Upper lobe of left lung (tissue), 4 donors: ENCODE results near the gene KCNK3.

ENCODE experiments used
- CTCF ChIP-seq, 6 experiments: fragments of 450-650 bp in 4 of 6; fragments of 200-600 bp in 2 of 6; sonication (generic) in 2 of 6; IDR thresholded peaks; one replicate each; pipeline ENCODE4 v1.5.1; 2016 to 2019; ENCODE audit warnings: antibody characterized with exemption in 6 of 6
- EP300 ChIP-seq, 4 donors: sonication (generic); formaldehyde crosslinking; IDR thresholded peaks; one replicate each; pipeline ENCODE4 v1.5.1; 2017; ENCODE audit warnings: antibody characterized with exemption in 4 of 4, control low read depth in 2 of 4
- POLR2A ChIP-seq, 4 donors: fragments of 450-650 bp; IDR thresholded peaks; one replicate each; pipeline ENCODE4 v1.5.1; 2016 to 2017; ENCODE audit warnings: antibody characterized with exemption in 4 of 4, mild to moderate bottlenecking in 2 of 4
- POLR2AphosphoS5 ChIP-seq, 2 donors: sonication (generic); formaldehyde crosslinking; IDR thresholded peaks; one replicate each; pipeline ENCODE4 v1.5.1; 2017; ENCODE audit warnings: antibody characterized with exemption in 2 of 2

- TF ChIP-seq CTCF (IDR thresholded peaks at IDR 0.05) (no peak), POLR2A (IDR thresholded peaks at IDR 0.05) (no peak), POLR2AphosphoS5 (IDR thresholded peaks at IDR 0.05) (no peak), EP300 (IDR thresholded peaks at IDR 0.05) (no peak)
Measured at GRCh38 chr2:26708457-26708856, 15.9 kb downstream of the KCNK3 start.
